GM13977 (cell line): ENCODE results near the gene ZCCHC14.
"Not testable (repeated sequence)": the region's sequence is repeated elsewhere in the genome, so short reads cannot be mapped to it uniquely, and the experiment has no call there.

ENCODE experiments used
- DNase-seq: peaks from one replicate; pipeline ENCODE4 v3.0.0; 2012; ENCODE audit warnings: low spot score
- in situ Hi-C: fragments of 300-500 bp; cut with MboI; formaldehyde crosslinking; loops from one replicate; pipeline ENCODE4 v1.12.0; 2022; ENCODE audit warnings: low sequenced_read_pairs, low pct_unique_long_range_greater_than_20kb, mixed read lengths, inconsistent platforms; ENCODE audit not compliant: unreplicated experiment
- TF ChIP-seq, protein P1 (sequence below): IDR thresholded peaks from 2 replicates; pipeline ENCODE4 v1.5.1; 2012; ENCODE audit warnings: mild to moderate bottlenecking, control low read depth; ENCODE audit not compliant: insufficient read depth; ENCODE audit errors: extremely low read depth, missing control alignments

The ZCCHC14 gene

DNA sequence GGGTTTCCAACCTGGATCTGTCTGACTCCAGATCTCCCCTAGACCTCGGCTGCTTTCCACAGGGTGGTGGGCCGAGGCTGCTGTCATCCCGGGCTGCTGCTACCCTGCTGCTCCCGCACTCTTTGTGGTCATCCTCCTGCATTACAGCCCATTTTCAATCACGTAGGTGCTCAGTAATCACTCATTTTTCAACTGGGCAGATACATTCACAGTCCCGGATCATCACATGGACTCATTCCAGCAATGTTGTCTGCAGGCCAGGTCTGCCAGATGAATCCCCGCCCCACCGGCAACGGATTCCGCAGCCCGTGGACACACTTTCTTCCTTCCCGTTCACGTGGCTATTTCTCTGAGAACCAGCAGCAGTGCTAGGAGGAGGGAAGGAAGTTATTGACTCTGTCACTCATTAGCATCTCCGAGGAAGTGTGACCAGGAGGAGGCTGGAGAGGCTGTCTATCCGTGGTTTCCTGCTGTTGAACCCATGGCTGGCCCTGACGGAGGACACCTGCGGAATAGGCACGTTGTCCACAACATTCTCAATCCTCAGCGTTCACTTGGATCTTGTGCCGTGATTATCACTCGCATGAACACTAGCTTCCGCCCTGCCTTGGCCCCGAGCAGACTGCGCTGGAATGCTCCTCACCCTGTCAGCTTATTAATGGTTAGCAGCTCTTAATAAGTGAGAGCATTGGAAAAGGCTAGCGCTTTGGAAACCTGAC lies 14.7 kb upstream of the ZCCHC14 start:
- TF ChIP-seq, protein P1, sequence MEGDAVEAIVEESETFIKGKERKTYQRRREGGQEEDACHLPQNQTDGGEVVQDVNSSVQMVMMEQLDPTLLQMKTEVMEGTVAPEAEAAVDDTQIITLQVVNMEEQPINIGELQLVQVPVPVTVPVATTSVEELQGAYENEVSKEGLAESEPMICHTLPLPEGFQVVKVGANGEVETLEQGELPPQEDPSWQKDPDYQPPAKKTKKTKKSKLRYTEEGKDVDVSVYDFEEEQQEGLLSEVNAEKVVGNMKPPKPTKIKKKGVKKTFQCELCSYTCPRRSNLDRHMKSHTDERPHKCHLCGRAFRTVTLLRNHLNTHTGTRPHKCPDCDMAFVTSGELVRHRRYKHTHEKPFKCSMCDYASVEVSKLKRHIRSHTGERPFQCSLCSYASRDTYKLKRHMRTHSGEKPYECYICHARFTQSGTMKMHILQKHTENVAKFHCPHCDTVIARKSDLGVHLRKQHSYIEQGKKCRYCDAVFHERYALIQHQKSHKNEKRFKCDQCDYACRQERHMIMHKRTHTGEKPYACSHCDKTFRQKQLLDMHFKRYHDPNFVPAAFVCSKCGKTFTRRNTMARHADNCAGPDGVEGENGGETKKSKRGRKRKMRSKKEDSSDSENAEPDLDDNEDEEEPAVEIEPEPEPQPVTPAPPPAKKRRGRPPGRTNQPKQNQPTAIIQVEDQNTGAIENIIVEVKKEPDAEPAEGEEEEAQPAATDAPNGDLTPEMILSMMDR: no peak
- no peak for DNase-seq
- in situ Hi-C loops: no loop called here

DNA sequence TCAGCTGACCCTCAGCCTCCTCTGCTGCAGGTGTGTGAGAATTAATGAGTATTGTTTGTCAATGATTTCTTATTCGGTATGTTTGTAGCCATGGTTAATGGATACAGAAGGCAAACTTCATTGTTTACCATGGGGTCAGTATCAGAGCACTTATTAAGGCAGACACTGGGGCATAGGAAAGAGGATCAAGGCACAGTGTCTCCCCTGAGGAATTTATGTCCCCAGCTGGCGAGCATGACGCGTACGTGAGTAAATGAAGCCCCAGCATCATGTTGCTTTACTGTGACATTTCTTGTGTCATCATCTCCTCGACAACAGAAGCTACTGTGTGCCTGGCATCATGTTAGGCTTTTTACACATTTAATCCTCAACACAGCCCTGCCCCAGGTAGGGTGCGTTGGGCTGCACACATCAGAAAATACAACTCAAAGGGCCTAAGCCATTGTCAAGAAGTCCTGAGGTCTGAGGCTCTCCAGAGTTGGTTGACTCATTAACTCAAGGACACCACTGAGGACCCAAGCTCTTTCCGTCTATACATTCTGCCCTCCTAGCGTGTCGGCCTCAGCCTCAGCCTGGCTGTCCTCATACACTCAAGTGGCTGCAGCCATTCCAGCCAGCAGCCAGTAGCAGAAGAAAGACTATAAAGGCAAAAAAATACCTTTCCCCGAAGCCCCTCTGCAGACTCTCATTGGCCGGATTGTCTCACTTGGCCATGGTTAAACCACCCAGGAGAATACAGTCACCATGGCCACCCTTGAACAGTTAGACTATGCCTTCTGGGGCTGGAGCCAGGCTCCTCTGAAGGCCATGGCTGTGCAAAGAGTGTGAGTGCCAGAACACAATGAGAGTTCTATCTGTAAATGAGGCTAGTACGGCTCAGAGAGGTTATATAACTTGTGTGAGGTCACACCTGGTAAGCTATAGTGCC lies 13.9 kb upstream of the ZCCHC14 start:
- no peak for DNase-seq
- TF ChIP-seq, protein P1: no peak
- in situ Hi-C loops: no loop called here

- no peak for DNase-seq
- TF ChIP-seq, protein P1: no peak
- in situ Hi-C loops: no loop called here
These were observed 13.0 kb upstream of the ZCCHC14 start for GRCh38 chr16:87505834-87506233.

DNA sequence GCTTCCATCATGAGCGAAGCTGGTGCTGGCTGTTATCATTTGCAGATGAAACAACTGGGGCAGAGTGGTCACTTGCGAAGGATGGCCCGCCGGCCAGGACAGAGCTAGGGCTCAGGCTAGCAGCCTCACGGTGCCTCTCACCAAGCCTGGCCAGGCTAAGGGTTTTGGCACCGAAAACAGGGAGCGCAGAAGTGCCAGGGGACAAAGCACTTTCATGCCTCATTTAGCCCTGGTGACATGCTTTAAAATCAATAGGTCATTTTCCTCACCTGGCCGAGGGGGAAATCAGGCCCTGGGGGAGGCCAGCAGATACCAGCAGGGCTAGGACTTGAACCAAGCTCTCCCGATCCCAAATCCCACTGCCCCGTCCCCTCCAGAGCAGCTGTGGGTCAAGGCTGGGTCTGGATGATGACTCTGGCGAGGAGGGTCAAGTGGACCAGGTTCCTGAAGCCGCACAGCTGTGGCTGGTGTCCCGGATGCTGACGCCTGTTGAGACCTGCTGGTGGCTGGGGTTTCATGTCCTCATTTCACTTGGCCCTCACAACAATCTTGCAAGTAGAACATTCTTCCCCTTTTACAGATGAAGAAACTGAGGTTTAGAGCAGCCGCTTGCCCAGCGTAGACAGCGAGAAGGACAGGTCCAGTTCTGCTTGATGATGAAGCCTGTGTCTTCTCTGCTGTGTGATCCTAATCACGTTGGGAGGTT lies 10.6 kb upstream of the ZCCHC14 start:
- in situ Hi-C loops, DNase-seq: not testable (repeated sequence)

DNA sequence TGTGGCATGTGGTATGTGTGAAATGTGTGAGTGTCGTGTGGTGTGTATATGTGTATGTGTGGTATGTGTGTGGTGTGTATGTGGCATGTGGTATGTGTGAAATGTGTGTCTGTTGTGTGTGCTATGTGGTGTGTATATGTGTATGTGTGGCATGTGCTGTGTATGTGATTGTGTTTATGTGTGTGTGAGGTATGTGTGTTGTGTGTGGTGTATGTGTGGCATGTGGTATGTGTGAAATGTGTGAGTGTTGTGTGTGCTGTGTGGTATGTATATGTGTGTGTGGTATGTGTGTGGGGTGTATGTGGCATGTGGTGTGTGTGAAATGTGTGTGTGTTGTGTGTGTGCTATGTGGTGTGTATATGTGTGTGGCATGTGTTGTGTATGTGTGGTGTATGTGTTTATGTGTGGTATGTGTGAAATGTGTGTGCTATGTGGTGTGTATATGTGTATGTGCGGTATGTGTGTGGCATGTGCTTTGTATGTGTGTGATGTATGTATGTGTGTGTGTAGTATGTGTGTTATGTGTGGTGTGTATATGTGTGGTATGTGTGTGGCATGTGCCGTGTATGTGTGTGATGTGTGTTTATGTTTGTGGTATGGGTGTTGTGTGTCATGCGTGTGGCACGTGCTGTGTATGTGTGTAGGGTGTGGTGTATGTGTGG lies 9.6 kb upstream of the ZCCHC14 start:
- no peak for DNase-seq
- in situ Hi-C loops: no loop called here
- TF ChIP-seq, protein P1: no peak

DNA sequence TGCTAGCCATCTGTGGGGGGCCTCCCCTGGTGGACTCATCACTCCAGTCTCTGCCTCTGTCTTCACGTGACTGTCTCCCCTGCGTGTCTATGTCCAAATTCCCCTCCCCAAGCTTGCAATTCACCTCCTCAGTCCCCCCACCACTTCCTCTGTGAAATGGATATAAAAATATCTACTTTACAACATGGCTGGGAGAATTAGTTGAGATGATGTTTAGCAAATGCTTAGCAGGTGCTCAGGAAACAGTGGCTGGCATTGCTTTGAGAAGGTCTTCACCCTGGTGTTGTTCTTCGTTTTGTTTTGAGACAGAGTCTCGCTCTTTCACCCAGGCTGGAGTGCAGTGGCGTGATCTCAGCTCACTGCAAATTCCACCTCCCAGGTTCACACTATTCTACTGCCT lies 8.3 kb upstream of the ZCCHC14 start:
- in situ Hi-C loops: no loop called here
- no peak for DNase-seq
- TF ChIP-seq, protein P1: no peak
